ENCODE results near the gene KAZN. TPM values are rescaled to one million over a fixed set of nuclear protein-coding genes. Genes with fewer than 3 reads are reported as not detected.

KAZN gene
- total RNA-seq, 1 experiment from 2014 or later: 2.4 TPM

DNA sequence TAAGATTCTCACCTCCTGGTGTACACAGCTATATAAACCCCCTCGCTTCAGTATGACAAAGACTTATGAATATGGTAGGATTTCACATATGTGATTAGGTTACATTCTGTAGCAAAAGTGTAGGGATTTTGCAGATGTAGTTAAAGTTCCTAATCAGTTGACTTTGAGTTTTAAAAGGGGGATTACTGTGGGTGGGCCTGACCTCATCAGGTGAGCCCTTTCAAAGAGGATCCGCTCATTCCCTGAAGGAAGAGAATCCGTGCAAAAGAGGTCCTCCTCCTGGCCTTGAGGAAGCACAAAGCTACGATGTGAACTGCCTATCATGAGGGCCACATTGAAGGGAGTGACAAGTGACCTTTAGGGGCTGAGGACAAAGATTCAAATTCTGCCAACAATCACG, 30.6 kb upstream of the KAZN start:
- Histone ChIP-seq H3K9me3 (no peaks in the 10 kb centered on the region), H3K4me1 (no peaks in the 10 kb centered on the region), H3K4me3 (ENCODE audit: low read depth, low read length) (no peak overlapping the region), H3K36me3 (ENCODE audit: control insufficient read depth, insufficient read depth, low read length) (no peaks in the 10 kb centered on the region), H3K27me3 (replicated peaks; ENCODE audit: control insufficient read depth, insufficient read depth, low read length) (no peaks in the 10 kb centered on the region)
- H3K27ac Mint-ChIP-seq (ENCODE audit: unreplicated experiment): no peak overlapping the region
- no peaks in the 10 kb centered on the region for H3K9me3 Mint-ChIP-seq (ENCODE audit: unreplicated experiment)
- ChIA-PET CTCF (no interaction called here), POLR2A (no interaction called here)
- TF ChIP-seq, protein P1, sequence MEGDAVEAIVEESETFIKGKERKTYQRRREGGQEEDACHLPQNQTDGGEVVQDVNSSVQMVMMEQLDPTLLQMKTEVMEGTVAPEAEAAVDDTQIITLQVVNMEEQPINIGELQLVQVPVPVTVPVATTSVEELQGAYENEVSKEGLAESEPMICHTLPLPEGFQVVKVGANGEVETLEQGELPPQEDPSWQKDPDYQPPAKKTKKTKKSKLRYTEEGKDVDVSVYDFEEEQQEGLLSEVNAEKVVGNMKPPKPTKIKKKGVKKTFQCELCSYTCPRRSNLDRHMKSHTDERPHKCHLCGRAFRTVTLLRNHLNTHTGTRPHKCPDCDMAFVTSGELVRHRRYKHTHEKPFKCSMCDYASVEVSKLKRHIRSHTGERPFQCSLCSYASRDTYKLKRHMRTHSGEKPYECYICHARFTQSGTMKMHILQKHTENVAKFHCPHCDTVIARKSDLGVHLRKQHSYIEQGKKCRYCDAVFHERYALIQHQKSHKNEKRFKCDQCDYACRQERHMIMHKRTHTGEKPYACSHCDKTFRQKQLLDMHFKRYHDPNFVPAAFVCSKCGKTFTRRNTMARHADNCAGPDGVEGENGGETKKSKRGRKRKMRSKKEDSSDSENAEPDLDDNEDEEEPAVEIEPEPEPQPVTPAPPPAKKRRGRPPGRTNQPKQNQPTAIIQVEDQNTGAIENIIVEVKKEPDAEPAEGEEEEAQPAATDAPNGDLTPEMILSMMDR (IDR thresholded peaks at IDR 0.05; ENCODE audit: insufficient read depth in 1 of 2, low read depth in 1 of 2, low read length in 1 of 2, severe bottlenecking in 1 of 2, unreplicated experiment in 1 of 2): no peak
- BruUV-seq (replicated peaks): no TSS peak
- no peak overlapping the region for H3K4me3 Mint-ChIP-seq (ENCODE audit: unreplicated experiment)
- intact Hi-C loops (cut with micrococcal nuclease; ENCODE audit: unreplicated experiment): no loop called here
- DNase-seq: no peak
- H3K27me3 Mint-ChIP-seq (ENCODE audit: insufficient read depth, unreplicated experiment): no peaks in the 10 kb centered on the region
- H3K4me1 Mint-ChIP-seq (ENCODE audit: low read depth, unreplicated experiment): no peaks in the 10 kb centered on the region
- no peaks in the 10 kb centered on the region for H3K36me3 Mint-ChIP-seq (ENCODE audit: insufficient read depth, unreplicated experiment)

DNA sequence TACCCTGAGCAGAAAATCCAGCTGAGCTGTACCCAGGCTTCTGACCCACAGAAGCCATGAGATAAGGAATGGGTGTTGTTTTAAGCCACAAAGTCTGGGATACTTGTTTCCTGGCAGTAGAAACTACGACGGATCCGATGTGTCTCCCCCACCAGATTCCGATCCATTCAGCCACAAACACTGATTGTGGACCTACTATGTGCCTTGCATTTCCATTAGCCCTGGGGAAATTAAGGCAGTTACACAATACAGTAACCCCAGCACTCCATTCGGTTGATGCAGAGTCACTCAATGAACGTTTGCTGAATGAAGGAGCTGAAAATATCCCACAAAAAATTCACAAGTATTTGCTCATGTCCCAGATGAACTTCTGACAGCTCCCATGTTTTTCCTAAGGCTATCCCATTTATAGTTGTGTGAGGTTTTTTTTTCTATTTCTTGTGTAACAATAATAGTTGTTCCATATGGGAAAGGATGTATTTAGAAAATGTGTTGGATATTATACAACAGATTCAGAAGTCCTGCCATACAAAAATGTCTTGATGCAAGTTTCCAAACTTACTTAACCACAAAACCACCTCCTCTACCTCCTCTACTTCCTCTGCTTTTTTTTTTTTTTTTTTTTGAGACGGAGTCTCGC, 29.6 kb upstream of the KAZN start:
- H3K36me3 ChIP-seq (ENCODE audit: control insufficient read depth, insufficient read depth, low read length): no peaks in the 10 kb centered on the region
- CTCF ChIA-PET: no interaction called here
- Mint-ChIP-seq H3K9me3 (ENCODE audit: unreplicated experiment) (no peaks in the 10 kb centered on the region), H3K36me3 (ENCODE audit: insufficient read depth, unreplicated experiment) (no peaks in the 10 kb centered on the region), H3K4me3 (ENCODE audit: unreplicated experiment) (no peak overlapping the region), H3K27ac (ENCODE audit: unreplicated experiment) (no peak overlapping the region), H3K27me3 (ENCODE audit: insufficient read depth, unreplicated experiment) (no peaks in the 10 kb centered on the region), H3K4me1 (ENCODE audit: low read depth, unreplicated experiment) (no peaks in the 10 kb centered on the region)
- H3K4me1 ChIP-seq: no peaks in the 10 kb centered on the region
- no peaks in the 10 kb centered on the region for H3K27me3 ChIP-seq (replicated peaks; ENCODE audit: control insufficient read depth, insufficient read depth, low read length)
- no peak overlapping the region for H3K4me3 ChIP-seq (ENCODE audit: low read depth, low read length)
- TF ChIP-seq, protein P1 (IDR thresholded peaks at IDR 0.05; ENCODE audit: insufficient read depth in 1 of 2, low read depth in 1 of 2, low read length in 1 of 2, severe bottlenecking in 1 of 2, unreplicated experiment in 1 of 2): no peak
- POLR2A ChIA-PET: no interaction called here
- BruUV-seq (replicated peaks): no TSS peak
- H3K9me3 ChIP-seq: no peaks in the 10 kb centered on the region
- intact Hi-C loops (cut with micrococcal nuclease; ENCODE audit: unreplicated experiment): no loop called here
- DNase-seq: no peak

DNA sequence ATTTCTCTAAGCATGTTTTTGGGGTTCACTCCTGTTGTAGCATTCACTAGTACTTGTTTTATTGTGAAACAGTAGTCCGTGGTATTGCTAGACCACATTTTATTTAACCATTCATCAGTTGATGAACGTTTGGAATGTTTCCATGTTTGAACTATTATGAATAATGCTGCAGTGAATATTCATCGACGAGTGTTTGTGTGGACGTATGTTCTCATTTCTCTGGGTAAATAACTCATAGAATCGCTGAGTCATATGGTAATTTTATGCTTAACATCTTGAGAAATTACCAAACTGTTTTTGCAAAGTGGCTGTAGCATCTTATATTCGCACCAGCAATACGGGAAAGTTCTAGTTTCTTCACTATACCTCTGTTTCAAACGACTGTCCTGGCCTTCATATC, 28.0 kb upstream of the KAZN start:
- H3K4me1 Mint-ChIP-seq (ENCODE audit: low read depth, unreplicated experiment): no peaks in the 10 kb centered on the region
- Histone ChIP-seq H3K36me3 (ENCODE audit: control insufficient read depth, insufficient read depth, low read length) (no peaks in the 10 kb centered on the region), H3K4me1 (no peaks in the 10 kb centered on the region), H3K9me3 (no peaks in the 10 kb centered on the region), H3K4me3 (ENCODE audit: low read depth, low read length) (no peak overlapping the region), H3K27me3 (replicated peaks; ENCODE audit: control insufficient read depth, insufficient read depth, low read length) (no peaks in the 10 kb centered on the region)
- H3K27ac Mint-ChIP-seq (ENCODE audit: unreplicated experiment): no peak overlapping the region
- DNase-seq: no peak
- intact Hi-C loops (cut with micrococcal nuclease; ENCODE audit: unreplicated experiment): no loop called here
- POLR2A ChIA-PET: no interaction called here
- H3K4me3 Mint-ChIP-seq (ENCODE audit: unreplicated experiment): no peak overlapping the region
- BruUV-seq (replicated peaks): no TSS peak
- peaks cover 7% of the 10 kb centered on the region for H3K27me3 Mint-ChIP-seq (ENCODE audit: insufficient read depth, unreplicated experiment)
- H3K36me3 Mint-ChIP-seq (ENCODE audit: insufficient read depth, unreplicated experiment): no peaks in the 10 kb centered on the region
- TF ChIP-seq, protein P1 (IDR thresholded peaks at IDR 0.05; ENCODE audit: insufficient read depth in 1 of 2, low read depth in 1 of 2, low read length in 1 of 2, severe bottlenecking in 1 of 2, unreplicated experiment in 1 of 2): no peak
- CTCF ChIA-PET: no interaction called here
- peaks cover 11% of the 10 kb centered on the region for H3K9me3 Mint-ChIP-seq (ENCODE audit: unreplicated experiment)

Measured in Caco-2 (cell line).